OCI-LY7 (cell line): ENCODE results near the gene ADCY5. TPM values are rescaled to one million over a fixed set of nuclear protein-coding genes. Genes with fewer than 3 reads are reported as not detected.

Experiments used
- BruUV-seq: library from RNA; stranded (reverse); fragments of 400-500 nt; replicated peaks from 2 replicates; lab custom pipeline; 2021; lab: Mats Ljungman, UMichigan
- CTCF ChIA-PET: fragments of 300-600 bp; sonication (Branson Sonifier 250); formaldehyde crosslinking; loops from one replicate; lab custom pipeline; 2022; ENCODE audit warnings: antibody characterized with exemption; ENCODE audit not compliant: unreplicated experiment; lab: Charles Lee
- POLR2A ChIA-PET: fragments of 300-600 bp; sonication (Branson Sonifier 250); formaldehyde crosslinking; loops from one replicate; lab custom pipeline; 2022; ENCODE audit warnings: antibody characterized with exemption; lab: Charles Lee
- DNase-seq: peaks from one replicate; pipeline ENCODE4 v3.0.0-alpha.2; 2015; ENCODE audit warnings: low spot score
- H2AFZ ChIP-seq: fragments of 200-600 bp; sonication (generic), shearing (Covaris generic); 2 replicates; pipeline ENCODE4 v1.6.1; 2014; ENCODE audit warnings: mild to moderate bottlenecking, antibody characterized with exemption, low read length, moderate library complexity
- H3K27ac ChIP-seq: fragments of 200-600 bp; sonication (generic); 2 replicates; pipeline ENCODE4 v1.5.1; 2014; ENCODE audit warnings: mixed run types, low read depth, mild to moderate bottlenecking, moderate library complexity, low read length, inconsistent platforms; ENCODE audit not compliant: poor library complexity, severe bottlenecking
- H3K36me3 ChIP-seq: fragments of 200-600 bp; sonication (generic); 2 replicates; pipeline ENCODE4 v1.6.1; 2014; ENCODE audit warnings: mild to moderate bottlenecking, antibody characterized with exemption, low read length, moderate library complexity, mixed read lengths; ENCODE audit not compliant: insufficient read depth
- H3K4me1 ChIP-seq: fragments of 200-600 bp; sonication (generic); 2 replicates; pipeline ENCODE4 v1.5.1; 2014; ENCODE audit warnings: mild to moderate bottlenecking, low read length; ENCODE audit not compliant: insufficient read depth, poor library complexity, severe bottlenecking
- H3K4me2 ChIP-seq: fragments of 200-600 bp; sonication (generic); 2 replicates; pipeline ENCODE4 v1.6.1; 2014; ENCODE audit warnings: mild to moderate bottlenecking, low read length
- H3K4me3 ChIP-seq: fragments of 200-600 bp; sonication (generic); 2 replicates; pipeline ENCODE4 v1.5.1; 2014; ENCODE audit warnings: mild to moderate bottlenecking, low read depth, low read length; ENCODE audit not compliant: poor library complexity, severe bottlenecking
- H3K79me2 ChIP-seq: fragments of 200-600 bp; sonication (generic); 2 replicates; pipeline ENCODE4 v1.6.1; 2016; ENCODE audit warnings: low read depth, mild to moderate bottlenecking, low read length, moderate library complexity, mixed read lengths; ENCODE audit not compliant: insufficient read depth
- H3K9me2 ChIP-seq: fragments of 200-600 bp; sonication (generic); 2 replicates; pipeline ENCODE4 v1.6.1; 2016; ENCODE audit warnings: mild to moderate bottlenecking, low read length, mixed read lengths; ENCODE audit not compliant: insufficient read depth
- H3K9me3 ChIP-seq: fragments of 200-600 bp; sonication (generic); 2 replicates; pipeline ENCODE4 v1.6.1; 2014; ENCODE audit warnings: mild to moderate bottlenecking, mixed run types, low read length, mixed read lengths
- H4K20me1 ChIP-seq: fragments of 200-600 bp; sonication (generic); 2 replicates; pipeline ENCODE4 v1.6.1; 2014; ENCODE audit warnings: mild to moderate bottlenecking, antibody characterized with exemption, low read length, moderate library complexity, mixed read lengths; ENCODE audit not compliant: insufficient read depth
- EZH2phosphoT487 ChIP-seq: fragments of 200-600 bp; sonication (generic); IDR thresholded peaks from 2 replicates; pipeline ENCODE4 v1.6.1; 2018; ENCODE audit warnings: low read depth, borderline replicate concordance, mild to moderate bottlenecking, mixed run types, antibody characterized with exemption, low read length, moderate library complexity, mixed read lengths
- intact Hi-C: fragments of 100-400 bp; cut with micrococcal nuclease; formaldehyde crosslinking; loops from one replicate; pipeline ENCODE4 v1.10.0; 2022; ENCODE audit not compliant: unreplicated experiment
- total RNA-seq, 2 experiments: library from RNA; depleted of rRNA in 1 of 2; stranded (reverse); fragments of >200 nt in 1 of 2; shearing (Covaris generic) in 1 of 2; gene quantifications; 2 replicates each; pipeline ENCODE4 v1.2.3, GENCODE V29; 2014 to 2022
- TF ChIP-seq, protein P1 (sequence below): fragments of 200-600 bp; sonication (generic); conservative IDR thresholded peaks from 2 replicates; pipeline ENCODE4 v1.5.1; 2014; ENCODE audit warnings: mild to moderate bottlenecking, antibody characterized with exemption, low read length, moderate library complexity, mixed read lengths

Gene ADCY5
- total RNA-seq, 2 experiments from 2014 or later = 0.03 to 0.63 TPM

GRCh38 chr3:123379041-123379830, 69.7 kb downstream of the ADCY5 start:
- no peaks in the 10 kb centered on the region for H3K36me3 ChIP-seq
- ChIA-PET CTCF (no interaction called here), POLR2A (no interaction called here)
- no peaks in the 10 kb centered on the region for H3K79me2 ChIP-seq
- BruUV-seq = no TSS peak
- H3K4me1 ChIP-seq = no peaks in the 10 kb centered on the region
- no peak for DNase-seq
- no peaks in the 10 kb centered on the region for H4K20me1 ChIP-seq
- TF ChIP-seq EZH2phosphoT487 = no peak
- TF ChIP-seq, protein P1, sequence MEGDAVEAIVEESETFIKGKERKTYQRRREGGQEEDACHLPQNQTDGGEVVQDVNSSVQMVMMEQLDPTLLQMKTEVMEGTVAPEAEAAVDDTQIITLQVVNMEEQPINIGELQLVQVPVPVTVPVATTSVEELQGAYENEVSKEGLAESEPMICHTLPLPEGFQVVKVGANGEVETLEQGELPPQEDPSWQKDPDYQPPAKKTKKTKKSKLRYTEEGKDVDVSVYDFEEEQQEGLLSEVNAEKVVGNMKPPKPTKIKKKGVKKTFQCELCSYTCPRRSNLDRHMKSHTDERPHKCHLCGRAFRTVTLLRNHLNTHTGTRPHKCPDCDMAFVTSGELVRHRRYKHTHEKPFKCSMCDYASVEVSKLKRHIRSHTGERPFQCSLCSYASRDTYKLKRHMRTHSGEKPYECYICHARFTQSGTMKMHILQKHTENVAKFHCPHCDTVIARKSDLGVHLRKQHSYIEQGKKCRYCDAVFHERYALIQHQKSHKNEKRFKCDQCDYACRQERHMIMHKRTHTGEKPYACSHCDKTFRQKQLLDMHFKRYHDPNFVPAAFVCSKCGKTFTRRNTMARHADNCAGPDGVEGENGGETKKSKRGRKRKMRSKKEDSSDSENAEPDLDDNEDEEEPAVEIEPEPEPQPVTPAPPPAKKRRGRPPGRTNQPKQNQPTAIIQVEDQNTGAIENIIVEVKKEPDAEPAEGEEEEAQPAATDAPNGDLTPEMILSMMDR = no peak
- H3K4me2 ChIP-seq = no peak overlapping the region
- H3K27ac ChIP-seq = no peak overlapping the region
- H2AFZ ChIP-seq = no peak overlapping the region
- H3K9me3 ChIP-seq = no peaks in the 10 kb centered on the region
- H3K4me3 ChIP-seq = no peak overlapping the region
- intact Hi-C loops = no loop called here
- no peaks in the 10 kb centered on the region for H3K9me2 ChIP-seq

DNA sequence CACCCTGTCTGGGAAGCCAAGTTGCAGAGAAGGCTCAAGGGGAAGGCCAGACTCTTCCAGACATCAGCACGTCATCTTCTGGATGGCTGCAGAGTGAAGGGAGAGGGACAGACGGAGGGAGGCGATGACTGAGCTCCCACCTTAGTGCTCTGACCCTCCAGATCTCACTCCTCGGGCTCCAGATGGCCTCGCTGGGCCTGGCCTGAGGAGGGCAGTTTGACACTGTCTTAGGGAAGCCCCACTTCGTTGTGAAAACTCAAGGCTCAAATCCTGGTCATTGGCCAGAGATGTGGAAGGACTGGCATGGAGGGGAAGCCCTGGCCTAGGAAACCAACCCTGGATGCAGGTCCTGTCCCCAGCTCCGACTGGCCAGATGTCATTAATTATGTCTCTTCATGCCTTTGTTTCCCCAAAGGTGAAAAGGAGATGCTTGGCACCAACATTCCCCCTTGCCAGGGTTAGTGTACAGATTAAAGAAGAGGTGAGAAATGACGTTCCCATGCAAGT, 70.4 kb downstream of the ADCY5 start:
- Histone ChIP-seq H3K9me3 (no peaks in the 10 kb centered on the region), H2AFZ (no peak overlapping the region), H3K9me2 (no peaks in the 10 kb centered on the region), H3K79me2 (no peaks in the 10 kb centered on the region), H3K36me3 (no peaks in the 10 kb centered on the region), H3K4me1 (no peaks in the 10 kb centered on the region), H4K20me1 (no peaks in the 10 kb centered on the region), H3K4me2 (no peak overlapping the region), H3K4me3 (no peak overlapping the region), H3K27ac (no peak overlapping the region)
- POLR2A ChIA-PET = interaction anchor here (1.0 kb wide), 1 partner anchor 71 kb away, joined by 3 read pairs; no protein-coding TSS in a partner anchor
- TF ChIP-seq, protein P1 = no peak
- TF ChIP-seq EZH2phosphoT487 = no peak
- intact Hi-C loops = no loop called here
- no peak for DNase-seq
- CTCF ChIA-PET = no interaction called here
- no TSS peak for BruUV-seq

- Histone ChIP-seq H4K20me1 (no peaks in the 10 kb centered on the region), H3K4me3 (no peak overlapping the region), H3K4me1 (no peaks in the 10 kb centered on the region), H3K9me2 (no peaks in the 10 kb centered on the region), H3K9me3 (no peaks in the 10 kb centered on the region), H3K36me3 (no peaks in the 10 kb centered on the region), H2AFZ (no peak overlapping the region), H3K79me2 (no peaks in the 10 kb centered on the region), H3K4me2 (no peak overlapping the region), H3K27ac (no peak overlapping the region)
- TF ChIP-seq EZH2phosphoT487 = no peak
- TF ChIP-seq, protein P1 = no peak
- POLR2A ChIA-PET = interaction anchor here (1.0 kb wide), 1 partner anchor 70 kb away, joined by 3 read pairs; no protein-coding TSS in a partner anchor
- intact Hi-C loops = no loop called here
- no TSS peak for BruUV-seq
- no peak for DNase-seq
- CTCF ChIA-PET = no interaction called here
These were observed 71.6 kb downstream of the ADCY5 start for GRCh38 chr3:123377243-123377740.
